IPS-15b (cell line): ENCODE data around the gene RPS6KA2.

Experiments used
- H3K27me3 ChIP-seq: one replicate; pipeline ENCODE4 v1.6.1; 2013; ENCODE audit warnings: low read length; ENCODE audit not compliant: control insufficient read depth, insufficient read depth
- H3K36me3 ChIP-seq: one replicate; pipeline ENCODE4 v1.6.1; 2013; ENCODE audit warnings: low read length; ENCODE audit not compliant: control insufficient read depth, insufficient read depth
- H3K4me1 ChIP-seq: one replicate; pipeline ENCODE4 v1.6.1; 2013; ENCODE audit warnings: mild to moderate bottlenecking, low read length; ENCODE audit not compliant: control insufficient read depth, insufficient read depth
- H3K4me3 ChIP-seq: one replicate; pipeline ENCODE4 v1.5.1; 2013; ENCODE audit warnings: low read depth, low read length
- H3K9ac ChIP-seq: one replicate; pipeline ENCODE4 v1.6.1; 2013; ENCODE audit warnings: low read depth, mild to moderate bottlenecking, low read length
- H3K9me3 ChIP-seq: one replicate; pipeline ENCODE4 v1.6.1; 2013; ENCODE audit warnings: mild to moderate bottlenecking, low read length; ENCODE audit not compliant: control insufficient read depth, insufficient read depth

RPS6KA2 gene

DNA sequence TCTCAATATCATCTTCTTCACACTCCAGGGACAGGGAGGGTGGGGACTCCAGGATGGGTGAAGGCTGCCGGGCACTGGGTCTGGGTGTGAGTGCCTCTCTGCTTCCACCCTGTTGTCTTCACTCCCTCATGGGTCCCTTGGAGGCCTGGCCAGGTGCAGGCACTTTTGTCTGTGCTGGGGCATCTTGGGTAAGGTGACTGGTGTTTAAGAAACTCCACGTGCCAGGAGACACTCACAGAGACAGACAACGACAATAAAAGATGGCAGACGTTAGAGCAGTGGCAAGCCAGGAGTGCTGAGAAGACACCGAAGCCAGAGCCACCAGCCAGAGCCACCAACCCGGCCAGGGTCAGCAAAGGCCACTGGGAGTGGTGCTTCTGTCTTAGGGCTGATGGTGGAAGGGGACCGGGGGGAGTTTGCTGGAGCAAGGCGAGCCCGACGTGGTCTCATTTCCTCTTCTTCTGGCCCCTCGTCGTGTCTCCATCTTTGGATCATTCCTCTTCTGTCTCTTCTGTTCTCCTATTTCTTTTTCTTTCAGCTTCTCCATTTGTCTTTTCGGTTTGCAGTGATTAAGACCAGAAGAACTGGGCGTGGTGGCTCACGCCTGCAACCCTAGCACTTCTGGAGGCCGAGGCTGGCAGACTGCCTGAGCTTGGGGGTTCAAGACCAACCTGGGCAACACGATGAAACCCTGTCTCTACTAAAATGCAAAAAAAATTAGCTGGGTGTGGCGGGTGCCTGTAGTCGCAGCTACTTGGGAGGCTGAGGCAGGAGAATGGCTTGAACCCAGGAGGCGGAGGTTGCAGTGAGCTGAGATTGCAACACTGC, 131.3 kb downstream of the RPS6KA2 start:
- Histone ChIP-seq H3K4me3 (no peak overlapping the region), H3K4me1 (no peaks in the 10 kb centered on the region), H3K27me3 (no peaks in the 10 kb centered on the region), H3K9ac (no peak overlapping the region), H3K36me3 (no peaks in the 10 kb centered on the region), H3K9me3 (no peaks in the 10 kb centered on the region)

DNA sequence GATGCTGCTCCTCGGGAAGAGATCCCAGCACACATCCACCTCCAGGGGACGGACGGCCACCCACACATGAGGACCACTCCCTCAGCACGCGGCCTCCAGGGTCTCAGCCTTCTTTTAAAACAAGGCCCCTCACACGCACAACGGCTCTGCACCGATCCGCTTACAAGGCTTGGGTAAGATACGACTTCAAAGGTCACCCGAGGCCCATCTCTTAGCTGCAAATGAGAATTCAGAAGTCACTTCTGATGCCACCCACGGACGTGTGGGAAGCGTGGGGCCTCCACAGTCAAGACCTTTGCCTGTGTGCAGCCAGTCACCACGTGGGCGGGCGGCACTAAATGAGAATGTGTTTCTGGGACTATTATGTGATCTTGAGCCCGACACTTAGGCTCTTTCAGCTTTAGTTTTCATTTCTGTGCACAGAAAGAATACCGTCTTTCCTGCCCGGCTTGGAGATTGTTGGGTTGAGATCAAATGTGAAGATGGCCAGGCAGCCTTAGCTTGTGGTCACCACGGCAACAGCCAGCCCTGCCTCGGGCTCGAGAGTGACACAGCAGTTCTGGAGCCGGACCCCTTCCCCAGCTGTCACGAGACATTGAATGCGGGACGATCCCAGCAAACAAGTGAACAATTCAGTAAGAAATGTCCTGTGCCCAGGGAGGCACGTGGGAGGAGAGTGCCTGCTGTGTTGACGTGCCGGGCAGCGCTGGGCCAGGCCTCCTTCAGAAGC, 132.1 kb downstream of the RPS6KA2 start:
- H3K27me3 ChIP-seq = no peaks in the 10 kb centered on the region
- no peaks in the 10 kb centered on the region for H3K36me3 ChIP-seq
- peaks cover 3% of the 10 kb centered on the region for H3K4me1 ChIP-seq
- no peak overlapping the region for H3K9ac ChIP-seq
- no peaks in the 10 kb centered on the region for H3K9me3 ChIP-seq
- H3K4me3 ChIP-seq = no peak overlapping the region

DNA sequence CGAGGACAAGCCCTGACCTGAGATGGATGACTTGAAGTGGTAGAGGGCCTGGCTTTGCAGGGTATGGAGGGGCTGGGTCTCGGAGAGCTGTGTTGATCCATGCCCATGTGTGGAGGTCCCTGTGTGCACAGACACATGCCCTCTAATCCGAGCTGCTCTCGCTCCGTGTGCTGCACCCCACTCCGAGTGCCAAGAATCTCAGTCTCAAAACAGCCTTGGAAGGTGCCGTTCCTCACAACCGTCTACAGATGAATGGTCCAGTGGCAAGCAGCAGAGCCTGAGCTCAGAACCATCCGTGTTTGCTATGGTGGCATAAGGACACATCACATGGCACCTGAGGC, 133.0 kb downstream of the RPS6KA2 start:
- Histone ChIP-seq H3K36me3 (no peaks in the 10 kb centered on the region), H3K4me1 (peaks cover 6% of the 10 kb centered on the region), H3K27me3 (no peaks in the 10 kb centered on the region), H3K9me3 (no peaks in the 10 kb centered on the region), H3K4me3 (no peak overlapping the region), H3K9ac (no peak overlapping the region)

DNA sequence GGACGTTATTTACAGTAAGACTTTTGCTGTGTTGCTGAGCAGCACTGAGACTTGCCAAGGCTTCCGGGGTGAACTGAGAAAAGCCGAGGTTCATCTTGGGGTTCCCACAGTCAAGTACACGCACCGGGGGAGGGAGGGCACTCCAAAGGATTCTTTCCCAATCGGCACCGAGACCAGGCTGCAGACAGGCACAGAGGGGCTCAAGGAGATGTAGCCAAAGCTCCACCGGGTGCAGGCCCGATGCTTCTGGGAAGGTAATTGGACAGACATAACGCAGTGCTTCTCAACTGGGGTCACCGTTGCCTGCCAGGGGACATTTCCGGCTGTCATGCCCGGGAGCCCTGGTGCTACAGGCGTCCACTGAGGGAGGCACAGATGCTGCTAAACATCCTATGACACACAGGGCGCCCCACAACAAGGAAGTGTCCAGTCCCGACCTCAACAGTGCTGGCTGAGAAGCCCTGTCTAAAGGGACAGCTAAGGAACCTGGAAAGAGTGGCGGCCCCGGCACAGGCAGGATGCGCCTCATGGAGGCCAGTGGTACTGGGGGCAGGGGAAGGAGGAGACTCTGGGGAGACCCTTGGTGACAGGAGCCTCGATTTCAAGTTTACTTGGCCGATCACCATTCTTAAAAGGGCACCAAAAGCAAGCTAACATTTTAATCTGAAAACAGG, 133.5 kb downstream of the RPS6KA2 start:
- no peaks in the 10 kb centered on the region for H3K27me3 ChIP-seq
- H3K9ac ChIP-seq = no peak overlapping the region
- H3K4me3 ChIP-seq = no peak overlapping the region
- peaks cover 6% of the 10 kb centered on the region for H3K4me1 ChIP-seq
- no peaks in the 10 kb centered on the region for H3K36me3 ChIP-seq
- no peaks in the 10 kb centered on the region for H3K9me3 ChIP-seq

DNA sequence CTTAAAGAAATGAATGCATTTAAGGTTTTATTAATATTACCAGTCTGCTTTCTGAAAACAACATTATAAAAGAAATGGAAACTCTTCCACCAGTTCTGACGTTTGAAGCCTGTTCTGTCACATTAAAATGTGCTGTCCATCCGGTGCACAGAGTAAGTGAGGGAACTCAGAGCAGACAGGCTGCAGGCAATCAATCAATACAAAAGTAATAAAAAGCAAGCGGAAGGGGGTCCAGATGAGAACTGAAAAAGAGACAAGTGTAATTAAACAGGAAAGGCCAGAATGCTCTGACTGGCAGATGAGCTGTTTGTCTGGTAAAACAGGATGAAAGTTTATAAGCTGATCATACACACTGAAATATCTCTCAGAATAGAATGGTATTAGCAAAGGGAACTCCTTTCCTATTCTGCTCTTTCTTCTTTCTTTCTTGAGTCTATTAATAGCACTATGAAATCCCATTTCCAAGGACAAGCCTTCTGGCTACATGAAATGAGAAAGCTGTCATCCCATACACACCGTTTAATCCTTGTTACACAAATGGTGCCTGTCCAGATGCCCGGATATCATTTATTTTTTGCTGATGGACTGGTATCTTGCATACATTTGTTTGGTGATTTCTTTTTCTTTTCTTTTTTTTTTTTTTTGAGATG, 134.8 kb downstream of the RPS6KA2 start:
- Histone ChIP-seq H3K27me3 (no peaks in the 10 kb centered on the region), H3K36me3 (no peaks in the 10 kb centered on the region), H3K4me1 (peaks cover 6% of the 10 kb centered on the region), H3K4me3 (no peak overlapping the region), H3K9ac (no peak overlapping the region), H3K9me3 (no peaks in the 10 kb centered on the region)

DNA sequence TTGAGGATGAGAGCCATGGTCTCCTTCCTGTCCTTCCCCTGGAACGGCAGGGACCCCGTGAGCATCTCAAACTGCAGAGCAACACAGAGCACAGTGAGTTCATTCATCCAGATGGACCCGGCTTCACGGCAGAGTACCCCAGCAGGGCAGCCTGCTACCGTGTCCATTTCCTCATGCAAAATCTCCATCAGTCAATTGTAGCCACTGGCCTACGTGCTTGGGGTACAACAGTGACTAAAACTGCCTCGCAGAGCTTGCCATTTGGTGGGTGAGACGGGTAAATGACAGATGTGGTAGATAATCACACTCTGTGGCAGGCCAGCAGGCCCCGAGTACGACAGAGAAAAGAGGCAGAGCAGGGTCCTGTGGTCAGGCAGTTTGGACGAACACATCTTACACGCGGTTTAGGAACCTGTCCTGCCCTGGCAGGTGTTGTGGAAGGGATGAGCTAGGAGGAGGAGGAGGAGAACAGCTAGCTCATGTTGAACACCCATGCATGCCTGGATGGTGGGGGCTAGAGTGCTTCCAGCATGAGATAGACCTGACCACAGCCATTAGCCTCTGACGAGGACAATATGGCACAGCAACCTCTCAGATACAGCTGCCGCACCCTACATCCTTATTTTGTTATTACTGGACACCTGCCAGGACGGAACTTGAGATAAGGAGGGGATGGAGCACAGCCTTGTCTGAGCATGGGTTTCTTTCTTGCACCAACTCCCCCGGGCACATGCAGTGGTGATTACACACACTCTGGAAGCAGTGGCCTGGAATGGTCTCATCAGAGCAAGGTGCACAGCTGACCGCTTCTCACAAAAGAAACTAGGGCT, 136.2 kb downstream of the RPS6KA2 start:
- H3K9me3 ChIP-seq = no peaks in the 10 kb centered on the region
- peaks cover 6% of the 10 kb centered on the region for H3K4me1 ChIP-seq
- no peaks in the 10 kb centered on the region for H3K36me3 ChIP-seq
- H3K4me3 ChIP-seq = no peak overlapping the region
- H3K9ac ChIP-seq = no peak overlapping the region
- no peaks in the 10 kb centered on the region for H3K27me3 ChIP-seq

DNA sequence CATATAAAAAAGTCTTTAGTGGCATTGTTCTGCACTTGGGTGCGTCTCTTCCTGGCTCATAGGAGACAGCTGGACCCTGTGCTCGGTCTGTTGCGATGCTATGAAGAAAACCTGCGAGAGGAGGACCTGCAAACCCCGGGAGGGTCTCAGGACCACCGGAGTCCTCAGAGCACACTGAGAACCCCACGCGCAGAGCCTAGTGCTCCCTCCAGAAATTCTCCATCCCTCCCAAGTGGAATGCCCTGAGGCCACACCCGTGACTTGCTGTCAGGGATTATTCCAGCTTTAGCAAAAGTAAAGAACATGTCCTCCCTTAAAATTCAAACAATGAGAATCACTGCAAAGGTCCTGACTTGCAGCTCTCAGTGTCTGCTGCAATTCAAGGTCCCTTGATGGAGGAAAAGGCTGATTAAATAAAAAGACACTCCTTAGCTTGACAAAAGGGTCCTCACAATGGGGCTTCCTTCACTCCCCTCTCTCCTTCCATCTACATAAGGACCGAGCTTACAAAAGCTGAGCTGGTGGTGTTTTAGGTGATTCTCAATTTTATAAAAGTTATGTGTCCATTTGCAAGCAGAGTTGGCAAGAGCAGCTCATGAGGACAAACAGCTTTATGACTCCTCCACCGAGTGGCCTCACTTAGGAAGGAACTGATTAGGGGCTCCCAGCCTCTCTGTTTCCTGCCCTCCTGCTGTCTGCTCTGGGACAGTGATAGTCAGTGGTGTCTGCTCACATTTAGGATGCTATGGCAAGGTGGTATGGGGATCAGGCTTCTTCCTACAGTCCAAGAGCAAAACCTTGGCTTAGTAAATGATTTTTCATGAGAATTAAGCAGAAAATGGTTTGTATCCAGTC, 137.5 kb downstream of the RPS6KA2 start:
- Histone ChIP-seq H3K4me3 (no peak overlapping the region), H3K9me3 (no peaks in the 10 kb centered on the region), H3K9ac (no peak overlapping the region), H3K36me3 (no peaks in the 10 kb centered on the region), H3K4me1 (peaks cover 6% of the 10 kb centered on the region), H3K27me3 (no peaks in the 10 kb centered on the region)

DNA sequence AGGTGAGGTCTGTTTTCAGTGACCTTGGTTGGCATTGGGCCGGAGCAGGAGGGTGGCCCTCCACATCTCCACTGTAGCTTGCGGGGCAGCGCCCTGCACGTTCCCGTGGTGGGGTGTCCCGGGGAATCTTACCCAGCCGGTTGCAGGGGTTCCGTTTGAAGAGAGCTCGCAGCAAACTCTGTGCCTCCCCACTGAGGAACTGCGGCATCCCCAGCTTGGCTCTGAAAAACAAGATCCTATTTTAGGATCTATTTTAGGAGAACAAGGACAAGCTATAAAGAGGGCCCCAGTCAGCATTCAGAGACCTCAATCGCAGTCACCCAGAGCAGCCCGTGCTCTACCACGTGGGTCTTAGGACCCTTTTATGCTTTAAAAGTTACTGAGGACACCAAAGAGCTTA, 138.3 kb downstream of the RPS6KA2 start:
- Histone ChIP-seq H3K36me3 (no peaks in the 10 kb centered on the region), H3K4me1 (peaks cover 6% of the 10 kb centered on the region), H3K9ac (no peak overlapping the region), H3K4me3 (no peak overlapping the region), H3K9me3 (no peaks in the 10 kb centered on the region), H3K27me3 (no peaks in the 10 kb centered on the region)

DNA sequence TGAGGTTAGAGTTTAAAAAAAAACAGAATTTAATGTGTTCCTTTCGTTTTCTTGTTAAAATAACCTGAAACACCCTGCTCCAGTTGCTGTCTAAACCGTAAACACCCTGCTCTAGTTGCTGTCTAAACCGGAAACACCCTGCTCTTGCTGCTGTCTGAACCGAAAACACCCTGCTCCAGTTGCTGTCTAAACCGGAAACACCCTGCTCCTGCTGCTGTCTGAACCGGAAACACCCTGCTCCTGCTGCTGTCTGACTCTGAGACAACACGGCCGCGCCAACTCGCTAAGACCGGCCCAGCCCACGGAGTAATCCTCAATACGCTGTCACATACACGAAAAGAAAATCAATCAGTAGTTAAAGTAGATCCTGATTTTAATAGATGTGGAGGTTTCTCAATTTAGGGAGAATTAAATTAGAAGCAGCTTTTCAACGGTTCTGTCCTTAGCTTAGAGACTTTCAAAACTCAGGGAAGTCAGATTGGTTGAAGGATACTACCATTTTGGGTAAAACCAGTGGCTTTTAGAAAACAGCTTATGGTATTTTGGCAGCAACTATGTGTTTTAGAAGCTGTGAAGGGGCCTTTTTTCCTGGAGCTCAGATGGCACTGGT, 138.9 kb downstream of the RPS6KA2 start:
- Histone ChIP-seq H3K9ac (no peak overlapping the region), H3K9me3 (no peaks in the 10 kb centered on the region), H3K4me1 (peaks cover 6% of the 10 kb centered on the region), H3K4me3 (no peak overlapping the region), H3K36me3 (no peaks in the 10 kb centered on the region), H3K27me3 (no peaks in the 10 kb centered on the region)

DNA sequence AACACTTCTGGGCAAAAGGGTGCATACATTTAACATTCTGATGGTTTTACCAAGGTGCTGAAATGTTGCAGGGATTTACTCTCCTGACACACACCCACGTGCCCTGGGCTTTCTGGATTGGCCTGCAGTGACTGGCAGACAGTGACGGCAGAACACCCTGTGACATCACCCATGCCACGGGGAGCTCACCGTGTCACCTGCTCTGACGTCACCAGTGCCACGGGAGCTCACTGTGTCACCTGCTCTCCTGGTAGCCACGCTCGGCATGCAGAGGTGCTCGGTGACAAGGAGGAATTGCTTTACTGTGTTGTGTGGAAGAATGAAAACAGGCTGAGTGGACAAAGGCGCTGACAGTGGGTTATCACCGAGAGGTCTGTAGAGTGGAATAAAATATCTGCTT, 139.9 kb downstream of the RPS6KA2 start:
- Histone ChIP-seq H3K9me3 (no peaks in the 10 kb centered on the region), H3K4me1 (peaks cover 6% of the 10 kb centered on the region), H3K27me3 (no peaks in the 10 kb centered on the region), H3K9ac (no peak overlapping the region), H3K36me3 (no peaks in the 10 kb centered on the region), H3K4me3 (no peak overlapping the region)
